NB4 (cell line): ENCODE results near the gene STK39.
"Not testable (repeated sequence)": the region's sequence is repeated elsewhere in the genome, so short reads cannot be mapped to it uniquely, and the experiment has no call there.

Experiments
- MAX ChIP-seq: IDR thresholded peaks from 2 replicates; pipeline ENCODE4 v1.6.1; 2011; ENCODE audit warnings: low read depth, low read length
- MYC ChIP-seq: IDR thresholded peaks from 2 replicates; pipeline ENCODE4 v1.6.1; 2011; ENCODE audit warnings: low read depth, low read length

GRCh38 chr2:168262926-168263325 lies 15.5 kb upstream of the STK39 start:
- not testable (repeated sequence) for TF ChIP-seq MAX, MYC
